ENCODE measurements around the gene AKIP1. TPM values are rescaled to one million over a fixed set of nuclear protein-coding genes. Genes with fewer than 3 reads are reported as not detected.

Gene AKIP1
- total and polyA plus RNA-seq, 2 of the 8 experiments (the other 6 are each of a cell fraction or from before 2014, with no cell fraction given), result 17.8 to 29.6 TPM

DNA sequence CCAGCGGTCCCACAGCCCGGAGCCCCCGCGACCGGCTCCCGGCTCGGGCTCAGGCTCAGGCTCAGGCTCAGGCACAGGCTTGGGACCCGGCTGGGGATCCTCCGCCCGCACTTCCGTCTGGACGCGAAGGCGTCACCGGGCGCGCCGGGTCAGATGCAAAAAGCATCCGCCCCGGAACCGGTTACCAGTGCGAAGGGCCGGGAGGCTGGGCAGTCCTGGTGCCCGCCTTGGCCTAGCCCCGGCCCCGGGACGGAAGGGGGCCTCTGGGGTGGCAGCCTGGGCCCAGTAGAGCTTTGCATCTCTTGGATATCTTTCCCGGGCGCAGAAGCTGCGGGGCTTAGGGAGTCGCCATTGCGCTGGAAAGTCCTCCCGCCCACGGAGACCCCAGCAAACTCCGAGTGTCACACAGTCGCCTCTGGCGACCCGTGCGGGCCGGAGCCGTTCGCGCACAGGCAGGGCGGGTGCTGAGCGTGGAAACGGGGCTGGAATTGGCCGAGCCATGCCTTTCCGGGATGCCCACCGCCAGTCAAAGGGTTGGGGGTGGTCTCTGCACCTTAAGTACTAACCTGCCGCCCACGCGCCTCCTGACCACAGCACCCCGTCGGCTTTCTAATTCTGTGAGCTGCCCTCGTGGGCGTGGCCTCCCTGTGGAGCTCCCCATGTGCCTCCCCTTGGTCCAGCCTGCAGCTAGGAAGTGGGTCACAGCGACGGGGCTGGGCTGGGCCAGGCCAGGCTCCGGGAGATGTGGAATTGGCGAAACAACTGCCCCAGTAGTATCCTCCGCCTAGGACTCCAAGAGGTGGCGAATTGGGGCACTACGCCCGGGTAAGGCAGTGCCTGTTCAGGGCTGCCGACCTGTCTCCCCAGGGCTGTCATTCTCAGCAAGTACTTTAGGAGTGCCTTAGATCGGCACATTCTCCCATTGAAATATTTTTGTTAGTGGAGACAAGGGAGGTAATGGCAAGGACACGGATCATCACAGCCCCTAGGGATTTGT, 53.6 kb downstream of the AKIP1 start, which contains the start of gene TMEM9B (continued):
- TF ChIP-seq KDM5A (IDR thresholded peaks at IDR 0.05; ENCODE audit: low read length) (peak; percentile 50; the same call in 1 of the 2 replicates), JUN (IDR thresholded peaks at IDR 0.05; ENCODE audit: low read depth, low read length) (no peak), CHD1 (IDR thresholded peaks at IDR 0.05; ENCODE audit: low read depth, low read length) (no peak), SRF (IDR thresholded peaks at IDR 0.05; ENCODE audit: low read depth, low read length) (peak; percentile 57), PHF8 (conservative IDR thresholded peaks at IDR 0.05; ENCODE audit: low read depth, low read length) (peak; percentile 89), TEAD4 (IDR thresholded peaks at IDR 0.05; ENCODE audit: low read depth, low read length) (no peak), SAP30 (IDR thresholded peaks at IDR 0.05; ENCODE audit: insufficient read depth, insufficient replicate concordance, low read length) (peak; percentile 81), ATF3 (IDR thresholded peaks at IDR 0.05; ENCODE audit: insufficient read depth, low read depth, low read length) (peak; percentile 54; the same call in 1 of the 2 replicates), RAD21 (IDR thresholded peaks at IDR 0.05 in 1 of 2, conservative IDR thresholded peaks at IDR 0.05 in 1 of 2; ENCODE audit: low read depth in 2 of 2, low read length in 2 of 2) (no peak; a peak in 1 of 4 replicates), CREB1 (IDR thresholded peaks at IDR 0.05) (peak; percentile 97), GTF2F1 (IDR thresholded peaks at IDR 0.05; ENCODE audit: borderline replicate concordance, low read depth, low read length) (peak; percentile 25; the same call in 1 of the 2 replicates), TCF12 (IDR thresholded peaks at IDR 0.05; ENCODE audit: low read depth, low read length) (no peak), EGR1 (IDR thresholded peaks at IDR 0.05; ENCODE audit: borderline replicate concordance, low read depth, low read length) (peak; percentile 99), BACH1 (IDR thresholded peaks at IDR 0.05; ENCODE audit: low read length) (0 out of 2 replicates have a peak, but pooled peaks have one; percentile 47), NANOG (IDR thresholded peaks at IDR 0.05; ENCODE audit: insufficient read depth, low read depth, low read length, poor library complexity, severe bottlenecking) (no peak), CEBPB (IDR thresholded peaks at IDR 0.05; ENCODE audit: low read depth, low read length) (no peak)
- TF ChIP-seq, protein P1, sequence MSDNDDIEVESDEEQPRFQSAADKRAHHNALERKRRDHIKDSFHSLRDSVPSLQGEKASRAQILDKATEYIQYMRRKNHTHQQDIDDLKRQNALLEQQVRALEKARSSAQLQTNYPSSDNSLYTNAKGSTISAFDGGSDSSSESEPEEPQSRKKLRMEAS (IDR thresholded peaks at IDR 0.05), result peak; percentile 38
- TF ChIP-seq, protein P2, sequence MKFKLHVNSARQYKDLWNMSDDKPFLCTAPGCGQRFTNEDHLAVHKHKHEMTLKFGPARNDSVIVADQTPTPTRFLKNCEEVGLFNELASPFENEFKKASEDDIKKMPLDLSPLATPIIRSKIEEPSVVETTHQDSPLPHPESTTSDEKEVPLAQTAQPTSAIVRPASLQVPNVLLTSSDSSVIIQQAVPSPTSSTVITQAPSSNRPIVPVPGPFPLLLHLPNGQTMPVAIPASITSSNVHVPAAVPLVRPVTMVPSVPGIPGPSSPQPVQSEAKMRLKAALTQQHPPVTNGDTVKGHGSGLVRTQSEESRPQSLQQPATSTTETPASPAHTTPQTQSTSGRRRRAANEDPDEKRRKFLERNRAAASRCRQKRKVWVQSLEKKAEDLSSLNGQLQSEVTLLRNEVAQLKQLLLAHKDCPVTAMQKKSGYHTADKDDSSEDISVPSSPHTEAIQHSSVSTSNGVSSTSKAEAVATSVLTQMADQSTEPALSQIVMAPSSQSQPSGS (IDR thresholded peaks at IDR 0.05; ENCODE audit: low read length), result 0 out of 2 replicates have a peak, but pooled peaks have one; percentile 44
- TF ChIP-seq, protein P3, sequence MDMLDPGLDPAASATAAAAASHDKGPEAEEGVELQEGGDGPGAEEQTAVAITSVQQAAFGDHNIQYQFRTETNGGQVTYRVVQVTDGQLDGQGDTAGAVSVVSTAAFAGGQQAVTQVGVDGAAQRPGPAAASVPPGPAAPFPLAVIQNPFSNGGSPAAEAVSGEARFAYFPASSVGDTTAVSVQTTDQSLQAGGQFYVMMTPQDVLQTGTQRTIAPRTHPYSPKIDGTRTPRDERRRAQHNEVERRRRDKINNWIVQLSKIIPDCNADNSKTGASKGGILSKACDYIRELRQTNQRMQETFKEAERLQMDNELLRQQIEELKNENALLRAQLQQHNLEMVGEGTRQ (IDR thresholded peaks at IDR 0.05; ENCODE audit: low read length), result no peak

Measured in H1 (cell line).